GM12878 (cell line): Measurements from ENCODE around the gene TMEM209.

Source experiments
- ATF3 ChIP-seq: IDR thresholded peaks from 2 replicates; pipeline ENCODE4 v1.6.1; 2011; ENCODE audit warnings: low read depth, mild to moderate bottlenecking, low read length, moderate library complexity, borderline replicate concordance; ENCODE audit errors: extremely low read depth
- CEBPB ChIP-seq, 2 experiments: fragments of 150-350 bp in 1 of 2; IDR thresholded peaks; 2 replicates each; pipeline ENCODE4 v1.6.1; 2012 to 2014; ENCODE audit warnings: low read depth in 2 of 2, low read length in 2 of 2, borderline replicate concordance in 1 of 2, inconsistent platforms in 1 of 2
- CTCF ChIP-seq, 3 experiments: IDR thresholded peaks in 2 of 3; conservative IDR thresholded peaks in 1 of 3; 2 replicates each; pipeline ENCODE4 v1.5.1; 2011; ENCODE audit warnings: low read depth in 3 of 3, low read length in 3 of 3, mild to moderate bottlenecking in 3 of 3, control low read depth in 2 of 3, moderate library complexity in 2 of 3, inconsistent platforms in 1 of 3, mixed read lengths in 1 of 3; ENCODE audit not compliant: control insufficient read depth in 2 of 3, insufficient read depth in 1 of 3; ENCODE audit errors: extremely low read depth in 1 of 3
- E2F8 ChIP-seq: fragments of 450-650 bp; IDR thresholded peaks from 2 replicates; pipeline ENCODE4 v1.6.1; 2018; ENCODE audit warnings: mild to moderate bottlenecking, low read depth, moderate library complexity; ENCODE audit not compliant: partially characterized antibody
- EZH2 ChIP-seq: IDR thresholded peaks from 2 replicates; pipeline ENCODE4 v1.6.1; 2012; ENCODE audit warnings: low read depth, mild to moderate bottlenecking, control low read depth, inconsistent platforms, low read length, borderline replicate concordance; ENCODE audit not compliant: control insufficient read depth
- GATAD2B ChIP-seq: fragments of 450-650 bp; conservative IDR thresholded peaks from 2 replicates; pipeline ENCODE4 v1.6.1; 2017; ENCODE audit warnings: low read depth, mild to moderate bottlenecking, moderate library complexity
- JUNB ChIP-seq: IDR thresholded peaks from 2 replicates; pipeline ENCODE4 v1.6.1; 2016; ENCODE audit warnings: antibody characterized with exemption, mild to moderate bottlenecking
- SMC3 ChIP-seq: IDR thresholded peaks from 2 replicates; pipeline ENCODE4 v1.6.1; 2011; ENCODE audit warnings: low read length, improper control_type of control experiment, borderline replicate concordance
- SRF ChIP-seq, 2 experiments: IDR thresholded peaks; 2 replicates each; pipeline ENCODE4 v1.6.1; 2011; ENCODE audit warnings: low read depth in 2 of 2, low read length in 2 of 2, mild to moderate bottlenecking in 1 of 2, moderate library complexity in 1 of 2

- no peak for TF ChIP-seq JUNB
- TF ChIP-seq SRF (IDR thresholded peaks at IDR 0.05; ENCODE audit: low read depth in 2 of 2, low read length in 2 of 2) = no peak
- no peak for TF ChIP-seq GATAD2B
- no peak for TF ChIP-seq E2F8
- peak; percentile 77 to 94 (median 85) for TF ChIP-seq CTCF (IDR thresholded peaks at IDR 0.05 in 2 of 3, conservative IDR thresholded peaks at IDR 0.05 in 1 of 3; ENCODE audit: control insufficient read depth in 2 of 3, extremely low read depth in 1 of 3, insufficient read depth in 1 of 3, low read depth in 3 of 3, low read length in 3 of 3)
- no peak for TF ChIP-seq CEBPB (IDR thresholded peaks at IDR 0.05; ENCODE audit: borderline replicate concordance in 1 of 2, low read depth in 2 of 2, low read length in 2 of 2)
- no peak for TF ChIP-seq ATF3
- TF ChIP-seq EZH2 = no peak
- TF ChIP-seq SMC3 = peak; percentile 92
Observed at GRCh38 chr7:130242198-130243014, 37.2 kb upstream of the TMEM209 start.
